BJ (cell line): ENCODE data around the gene NOX3. TPM values are rescaled to one million over a fixed set of nuclear protein-coding genes. Genes with fewer than 3 reads are reported as not detected.

Source experiments
- CTCF ChIA-PET: fragments of 350-600 bp; formaldehyde crosslinking; extraction: SDS; loops from one replicate; lab custom pipeline; 2021; ENCODE audit warnings: antibody characterized with exemption, inconsistent platforms; lab: Yijun Ruan, JAX
- POLR2A ChIA-PET: fragments of 300-600 bp; sonication (Branson Sonifier 250); formaldehyde crosslinking; extraction: SDS; loops from one replicate; lab custom pipeline; 2021; ENCODE audit warnings: antibody characterized with exemption; lab: Charles Lee
- DNase-seq: peaks from one replicate; pipeline ENCODE4 v3.0.0-alpha.2; 2011; ENCODE audit warnings: low read depth
- H3K27me3 ChIP-seq: 2 replicates; pipeline ENCODE4 v1.6.0; 2011; ENCODE audit warnings: low read length; ENCODE audit not compliant: control insufficient read depth, insufficient read depth
- H3K36me3 ChIP-seq: 2 replicates; pipeline ENCODE4 v1.5.1; 2011; ENCODE audit warnings: low read length; ENCODE audit not compliant: control insufficient read depth, insufficient read depth
- H3K4me3 ChIP-seq: 2 replicates; pipeline ENCODE4 v1.5.1; 2011; ENCODE audit warnings: low read depth, mild to moderate bottlenecking, control low read depth, low read length
- CTCF ChIP-seq: IDR thresholded peaks from 2 replicates; pipeline ENCODE4 v1.5.1; 2011; ENCODE audit warnings: low read depth, mild to moderate bottlenecking, control low read depth, inconsistent platforms, low read length, moderate library complexity; ENCODE audit not compliant: insufficient read depth
- polyA plus RNA-seq: library from polyadenylated mRNA; depleted of rRNA; stranded (reverse); fragments of >200 nt; gene quantifications from 2 replicates; pipeline ENCODE4 v1.2.3, GENCODE V29; 2011

Gene NOX3
- polyA plus RNA-seq, 1 experiment: not detected

- DNase-seq: no peak
- Histone ChIP-seq H3K36me3 (no peaks in the 10 kb centered on the region), H3K4me3 (no peak overlapping the region), H3K27me3 (no peaks in the 10 kb centered on the region)
- CTCF ChIA-PET: interaction anchor here (1.5 kb wide), 1 partner anchor 14 kb away, joined by 3 read pairs; no protein-coding TSS in a partner anchor
- TF ChIP-seq CTCF: no peak
- POLR2A ChIA-PET: no interaction called here
Measured at GRCh38 chr6:155384321-155384952, 71.2 kb downstream of the NOX3 start.

DNA sequence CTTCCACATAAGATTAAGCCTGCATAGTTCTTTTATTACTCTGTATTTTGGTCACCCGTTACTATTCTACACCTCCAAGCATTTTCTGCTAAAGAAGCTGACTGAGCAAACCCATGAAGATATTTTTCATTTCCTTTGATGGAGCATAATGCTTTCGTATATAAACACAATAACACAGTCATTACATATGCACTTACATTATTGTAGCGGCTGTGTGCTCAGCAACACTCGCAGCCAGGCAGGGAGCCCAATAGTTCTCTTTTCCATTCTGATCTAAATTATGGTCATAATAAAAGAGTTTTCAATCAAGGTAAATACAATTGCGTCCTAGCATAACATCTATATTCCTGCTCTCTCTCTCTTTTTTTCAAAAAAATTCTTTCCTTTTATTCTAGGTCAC lies 71.7 kb downstream of the NOX3 start:
- H3K36me3 ChIP-seq: no peaks in the 10 kb centered on the region

GRCh38 chr6:155382338-155382685 lies 73.3 kb downstream of the NOX3 start:
- H3K4me3 ChIP-seq: no peak overlapping the region
- no peaks in the 10 kb centered on the region for H3K36me3 ChIP-seq
- POLR2A ChIA-PET: no interaction called here
- TF ChIP-seq CTCF: no peak
- no peaks in the 10 kb centered on the region for H3K27me3 ChIP-seq
- CTCF ChIA-PET: interaction anchor here (0.6 kb wide), 1 partner anchor 112 kb away, joined by 3 read pairs; no protein-coding TSS in a partner anchor
- peak; percentile 26 for DNase-seq

More for the DNA sequence above, 71.7 kb downstream of the NOX3 start:
- Histone ChIP-seq H3K4me3 (no peak overlapping the region), H3K27me3 (no peaks in the 10 kb centered on the region)
- no peak for TF ChIP-seq CTCF
- ChIA-PET POLR2A (no interaction called here), CTCF (interaction anchor here (1.5 kb wide), 1 partner anchor 15 kb away, joined by 3 read pairs; no protein-coding TSS in a partner anchor)
- DNase-seq: no peak

- Histone ChIP-seq H3K36me3 (no peaks in the 10 kb centered on the region), H3K4me3 (no peak overlapping the region), H3K27me3 (no peaks in the 10 kb centered on the region)
- DNase-seq: no peak
- CTCF ChIA-PET: interaction anchor here (0.6 to 0.7 kb wide), 2 partner anchors 16 to 113 kb away, joined by 3 read pairs; no protein-coding TSS in a partner anchor
- TF ChIP-seq CTCF: no peak
- POLR2A ChIA-PET: no interaction called here
Measured at GRCh38 chr6:155381673-155382337, 73.8 kb downstream of the NOX3 start.

- CTCF ChIA-PET: no interaction called here
- POLR2A ChIA-PET: no interaction called here
- TF ChIP-seq CTCF: no peak
Measured at GRCh38 chr6:155380666-155381332, 74.8 kb downstream of the NOX3 start.

More at GRCh38 chr6:155380666-155381332, 74.8 kb downstream of the NOX3 start:
- Histone ChIP-seq H3K27me3 (no peaks in the 10 kb centered on the region), H3K36me3 (no peaks in the 10 kb centered on the region), H3K4me3 (no peak overlapping the region)
- DNase-seq: no peak
